Uterus (tissue), 2 donors: ENCODE data around the gene SULT1A2.

Experiments used
- POLR2A ChIP-seq, 2 donors: fragments of 450-650 bp; IDR thresholded peaks; one replicate each; pipeline ENCODE4 v1.6.1; 2016; ENCODE audit warnings: antibody characterized with exemption in 2 of 2, mild to moderate bottlenecking in 1 of 2, moderate library complexity in 1 of 2
- TF ChIP-seq, protein P1 (sequence below), 4 experiments: fragments of 200-600 bp in 2 of 4; fragments of 450-650 bp in 2 of 4; sonication (generic) in 2 of 4; IDR thresholded peaks; one replicate each; pipeline ENCODE4 v1.5.1; 2016 to 2019; ENCODE audit warnings: antibody characterized with exemption in 4 of 4, mild to moderate bottlenecking in 2 of 4, moderate library complexity in 1 of 4

DNA sequence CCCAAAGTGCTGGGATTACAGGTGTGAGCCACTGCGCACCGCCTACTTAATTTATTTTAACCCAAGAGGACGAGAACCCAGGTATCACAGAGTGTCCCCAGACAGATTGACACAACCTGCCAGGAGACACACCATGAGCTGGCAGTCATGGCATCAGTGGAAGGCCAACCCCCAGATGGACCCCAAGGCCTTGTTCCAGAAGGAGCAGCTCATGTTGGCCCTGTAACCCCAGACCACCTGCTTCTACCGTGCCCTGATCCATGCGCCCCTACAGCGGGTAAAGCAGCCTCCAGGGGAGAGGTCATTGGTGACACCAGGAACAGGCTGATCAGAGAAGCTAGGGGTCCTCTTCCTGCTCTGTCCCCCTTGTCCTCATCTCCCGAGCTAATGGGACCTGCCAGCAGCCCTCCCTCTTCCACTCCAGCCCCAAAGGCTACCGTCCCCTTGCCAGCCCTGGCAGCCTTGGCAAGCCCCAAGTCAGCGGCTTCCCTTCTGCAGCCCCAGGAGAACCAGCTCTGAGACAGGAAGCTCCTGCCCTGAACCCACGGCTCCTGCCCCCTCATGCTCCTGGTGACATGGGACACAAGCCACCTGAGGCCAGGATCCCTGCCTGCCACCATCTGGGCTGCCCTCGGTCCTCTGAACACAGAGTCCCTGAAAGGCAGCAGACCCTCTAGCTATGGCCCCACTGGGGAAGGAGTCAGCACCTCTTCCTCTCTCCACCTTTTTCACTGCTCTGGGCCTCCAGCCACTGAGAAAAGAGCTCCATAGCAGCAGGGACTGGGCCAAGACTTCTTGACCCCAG is 6.7 kb upstream of the SULT1A2 start:
- no peak for TF ChIP-seq POLR2A (IDR thresholded peaks at IDR 0.05)
- TF ChIP-seq, protein P1, sequence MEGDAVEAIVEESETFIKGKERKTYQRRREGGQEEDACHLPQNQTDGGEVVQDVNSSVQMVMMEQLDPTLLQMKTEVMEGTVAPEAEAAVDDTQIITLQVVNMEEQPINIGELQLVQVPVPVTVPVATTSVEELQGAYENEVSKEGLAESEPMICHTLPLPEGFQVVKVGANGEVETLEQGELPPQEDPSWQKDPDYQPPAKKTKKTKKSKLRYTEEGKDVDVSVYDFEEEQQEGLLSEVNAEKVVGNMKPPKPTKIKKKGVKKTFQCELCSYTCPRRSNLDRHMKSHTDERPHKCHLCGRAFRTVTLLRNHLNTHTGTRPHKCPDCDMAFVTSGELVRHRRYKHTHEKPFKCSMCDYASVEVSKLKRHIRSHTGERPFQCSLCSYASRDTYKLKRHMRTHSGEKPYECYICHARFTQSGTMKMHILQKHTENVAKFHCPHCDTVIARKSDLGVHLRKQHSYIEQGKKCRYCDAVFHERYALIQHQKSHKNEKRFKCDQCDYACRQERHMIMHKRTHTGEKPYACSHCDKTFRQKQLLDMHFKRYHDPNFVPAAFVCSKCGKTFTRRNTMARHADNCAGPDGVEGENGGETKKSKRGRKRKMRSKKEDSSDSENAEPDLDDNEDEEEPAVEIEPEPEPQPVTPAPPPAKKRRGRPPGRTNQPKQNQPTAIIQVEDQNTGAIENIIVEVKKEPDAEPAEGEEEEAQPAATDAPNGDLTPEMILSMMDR (IDR thresholded peaks at IDR 0.05): no peak
